Activated naive CD4-positive, alpha-beta T cell treated with anti-CD3 and anti-CD28 coated beads, Interleukin-2, amount 50 U/mL, for 24 hours (primary cell): ENCODE measurements around the gene NCOA3.
A peak's percentile ranks its signal among the peaks of the same experiment; 100 is the strongest.

Experiments
- H3K27ac Mint-ChIP-seq: one replicate; pipeline ENCODE4 v1.8.0; 2021; ENCODE audit warnings: mild to moderate bottlenecking, mixed read lengths
- H3K27me3 Mint-ChIP-seq: one replicate; pipeline ENCODE4 v1.8.0; 2021; ENCODE audit warnings: mixed read lengths
- H3K36me3 Mint-ChIP-seq: one replicate; pipeline ENCODE4 v1.8.0; 2021; ENCODE audit warnings: mixed read lengths
- H3K4me1 Mint-ChIP-seq: one replicate; pipeline ENCODE4 v1.8.0; 2021; ENCODE audit warnings: mixed read lengths
- H3K4me3 Mint-ChIP-seq: one replicate; pipeline ENCODE4 v1.8.0; 2021; ENCODE audit warnings: mild to moderate bottlenecking, mixed read lengths
- H3K9me3 Mint-ChIP-seq: one replicate; pipeline ENCODE4 v1.8.0; 2021; ENCODE audit warnings: mixed read lengths

Gene NCOA3

DNA sequence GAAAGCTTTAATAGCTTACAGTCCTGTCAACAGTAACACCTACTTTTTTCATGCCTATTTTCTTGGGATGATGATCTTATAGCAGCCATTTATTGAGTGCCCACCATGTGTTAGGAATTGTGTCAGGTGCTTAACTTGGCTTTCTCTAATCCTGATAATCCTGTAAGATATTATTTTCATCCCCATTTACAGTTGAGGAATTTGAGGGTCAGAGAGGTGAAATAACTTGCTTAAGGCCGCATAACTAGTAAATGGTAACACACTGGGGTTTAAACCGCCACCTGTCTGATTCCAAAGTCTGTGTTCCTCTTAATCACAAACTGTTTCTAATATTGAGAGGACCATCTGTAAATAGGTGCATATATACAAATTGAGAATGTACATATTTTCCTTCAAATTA is 55.5 kb downstream of the NCOA3 start:
- Mint-ChIP-seq H3K27me3 (no peaks in the 10 kb centered on the region), H3K4me3 (no peak overlapping the region), H3K36me3 (peaks cover 6% of the 10 kb centered on the region), H3K9me3 (no peaks in the 10 kb centered on the region), H3K4me1 (peaks cover 63% of the 10 kb centered on the region), H3K27ac (no peak overlapping the region)

DNA sequence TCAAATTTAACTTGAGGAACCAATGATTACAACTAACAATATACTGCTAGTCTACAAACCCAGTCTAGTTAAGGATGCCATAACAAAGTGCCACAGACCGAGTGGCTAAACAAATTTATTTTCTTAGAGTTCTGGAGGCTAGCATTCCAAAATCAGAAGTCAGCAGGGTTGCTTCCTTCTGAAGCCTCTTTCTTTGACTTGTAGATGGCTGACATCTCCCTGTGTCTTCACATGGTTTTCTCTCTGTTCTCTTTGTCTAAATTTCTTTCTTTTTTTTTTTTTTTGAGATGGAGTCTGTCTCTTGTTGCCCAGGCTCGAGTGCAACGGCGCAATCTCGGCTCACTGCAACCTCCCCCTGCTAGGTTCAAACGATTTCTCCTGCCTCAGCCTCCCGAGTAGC is 56.1 kb downstream of the NCOA3 start:
- Mint-ChIP-seq H3K27ac (no peak overlapping the region), H3K36me3 (peaks cover 8% of the 10 kb centered on the region), H3K4me1 (peaks cover 66% of the 10 kb centered on the region), H3K27me3 (no peaks in the 10 kb centered on the region), H3K9me3 (no peaks in the 10 kb centered on the region), H3K4me3 (no peak overlapping the region)

DNA sequence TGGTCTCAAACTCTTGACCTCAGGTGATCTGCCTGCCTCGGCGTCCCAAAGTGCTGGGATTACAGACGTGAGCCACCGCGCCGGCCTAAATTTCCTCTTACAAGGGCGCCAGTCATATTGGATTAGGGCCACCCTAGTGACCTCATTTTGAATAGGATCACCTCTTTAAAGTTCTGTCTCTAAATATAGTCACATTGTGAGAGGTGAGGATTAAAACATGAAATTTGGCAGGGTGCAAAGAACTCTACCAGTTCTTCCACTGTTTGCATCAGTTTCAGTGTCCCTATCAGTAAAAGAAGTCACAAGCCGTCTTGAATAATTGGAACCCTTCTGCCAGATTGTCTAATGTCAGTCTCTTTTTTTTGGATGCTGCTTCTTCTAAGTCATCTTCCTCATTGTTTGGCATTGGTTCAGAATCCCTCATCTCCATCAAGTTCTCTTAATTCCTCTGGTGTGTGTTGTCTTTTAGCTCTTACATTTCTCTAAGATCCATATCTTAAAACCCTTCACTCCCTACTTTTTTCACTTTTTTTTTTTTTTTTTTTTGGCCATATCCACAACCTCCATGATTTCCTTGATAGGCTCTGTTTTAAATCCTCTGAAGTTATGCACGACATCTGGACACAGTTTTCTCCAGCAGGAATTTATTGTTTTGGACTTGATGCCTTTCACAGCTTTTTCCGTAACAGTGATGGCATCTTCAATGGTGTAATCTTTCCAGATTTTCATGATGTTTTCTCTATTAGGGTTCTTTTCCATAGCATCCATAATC is 56.8 kb downstream of the NCOA3 start:
- H3K4me3 Mint-ChIP-seq: peak overlapping the region; percentile 11
- H3K27me3 Mint-ChIP-seq: no peaks in the 10 kb centered on the region
- H3K4me1 Mint-ChIP-seq: peaks cover 72% of the 10 kb centered on the region
- H3K27ac Mint-ChIP-seq: no peak overlapping the region
- no peaks in the 10 kb centered on the region for H3K9me3 Mint-ChIP-seq
- H3K36me3 Mint-ChIP-seq: peaks cover 8% of the 10 kb centered on the region

DNA sequence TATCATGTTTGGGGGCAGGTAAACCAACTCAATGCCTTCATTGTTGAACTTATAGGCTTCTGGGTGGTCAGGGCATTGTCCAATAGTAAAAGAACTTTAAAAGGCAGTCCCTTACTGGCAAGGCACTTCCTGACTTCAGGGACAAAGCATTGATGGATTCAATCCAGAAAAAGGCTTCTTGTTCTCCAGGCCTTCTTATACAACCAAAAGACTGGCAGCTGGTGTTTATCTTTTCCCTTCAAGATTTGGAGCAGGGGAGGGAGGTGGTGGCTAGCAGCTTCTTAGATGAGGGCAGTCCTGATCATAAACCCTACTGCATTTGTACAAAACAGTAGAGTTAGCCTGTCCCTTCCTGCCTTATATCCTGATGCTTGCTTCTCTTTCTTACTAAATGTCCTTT is 57.5 kb downstream of the NCOA3 start:
- Mint-ChIP-seq H3K4me1 (peaks cover 76% of the 10 kb centered on the region), H3K27ac (no peak overlapping the region), H3K36me3 (peaks cover 8% of the 10 kb centered on the region), H3K9me3 (no peaks in the 10 kb centered on the region), H3K4me3 (peak overlapping the region; percentile 27), H3K27me3 (no peaks in the 10 kb centered on the region)

DNA sequence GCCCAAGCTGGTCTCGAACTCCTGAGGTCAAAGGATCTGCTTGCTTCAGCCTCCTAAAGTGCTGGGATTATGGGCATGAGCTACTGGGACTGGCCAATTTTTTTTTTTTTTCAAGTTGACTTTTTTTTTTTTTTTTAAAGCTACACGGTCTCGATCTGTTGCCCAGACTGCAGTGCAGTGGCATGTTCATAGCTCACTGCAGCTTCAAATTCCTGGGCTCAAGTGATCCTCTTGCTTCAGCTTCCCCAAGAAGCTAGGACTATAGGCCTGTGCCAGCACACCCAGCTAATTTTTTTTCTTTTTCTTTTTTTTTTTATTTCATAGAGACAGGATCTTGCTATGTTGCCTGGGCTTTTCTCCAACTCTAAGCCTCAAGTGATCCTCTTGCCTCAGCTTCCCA is 59.5 kb downstream of the NCOA3 start:
- Mint-ChIP-seq H3K27ac (peak overlapping the region; percentile 65), H3K9me3 (no peaks in the 10 kb centered on the region), H3K4me1 (peaks cover 82% of the 10 kb centered on the region), H3K36me3 (peaks cover 7% of the 10 kb centered on the region), H3K4me3 (no peak overlapping the region), H3K27me3 (no peaks in the 10 kb centered on the region)

DNA sequence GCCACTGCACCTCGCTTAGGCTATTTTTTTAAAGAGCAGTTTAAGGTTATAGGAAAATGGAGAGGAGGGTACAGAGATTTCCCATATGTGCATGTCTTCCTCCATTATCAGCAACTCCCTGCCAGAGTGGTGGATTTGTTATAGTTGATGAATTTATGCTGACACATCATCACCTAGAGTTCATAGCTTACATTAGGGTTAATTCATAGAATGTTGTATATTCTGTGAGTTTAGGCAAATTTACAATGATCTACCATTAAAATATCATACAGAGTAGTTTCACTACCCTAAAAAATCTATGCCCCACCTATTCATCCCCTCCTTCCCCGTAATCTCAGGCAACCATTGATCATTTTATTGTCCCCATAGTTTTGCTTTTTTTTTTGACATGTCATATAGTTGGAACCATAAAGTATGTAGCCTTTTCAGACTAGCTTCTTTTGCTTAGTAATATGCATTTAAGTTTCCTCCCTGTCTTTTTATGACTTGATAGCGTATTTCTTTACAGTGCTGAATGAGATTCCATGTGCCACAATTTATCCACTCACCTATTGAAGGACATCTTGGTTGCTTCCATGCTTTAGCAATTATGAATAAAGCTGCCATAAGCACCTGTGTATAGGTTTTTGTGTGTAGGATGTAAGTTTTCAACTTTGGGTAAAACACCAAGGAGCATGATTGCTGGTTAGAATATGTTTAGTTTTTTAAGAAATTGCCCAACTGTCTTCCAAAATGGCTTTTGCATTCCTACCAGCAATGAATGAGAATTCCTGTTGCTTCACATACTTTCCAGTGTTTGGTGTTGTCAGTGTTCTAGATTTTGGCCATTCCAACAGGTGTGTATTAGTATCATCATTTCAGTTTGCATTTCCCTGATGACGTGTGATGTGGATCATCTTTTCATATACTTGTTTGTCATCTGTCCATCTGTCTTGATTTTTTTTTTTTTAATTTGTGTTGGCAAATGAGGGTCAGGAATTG is 60.2 kb downstream of the NCOA3 start:
- H3K27me3 Mint-ChIP-seq: no peaks in the 10 kb centered on the region
- H3K4me1 Mint-ChIP-seq: peaks cover 82% of the 10 kb centered on the region
- peak overlapping the region; percentile 65 for H3K27ac Mint-ChIP-seq
- no peak overlapping the region for H3K4me3 Mint-ChIP-seq
- no peaks in the 10 kb centered on the region for H3K9me3 Mint-ChIP-seq
- peaks cover 7% of the 10 kb centered on the region for H3K36me3 Mint-ChIP-seq

DNA sequence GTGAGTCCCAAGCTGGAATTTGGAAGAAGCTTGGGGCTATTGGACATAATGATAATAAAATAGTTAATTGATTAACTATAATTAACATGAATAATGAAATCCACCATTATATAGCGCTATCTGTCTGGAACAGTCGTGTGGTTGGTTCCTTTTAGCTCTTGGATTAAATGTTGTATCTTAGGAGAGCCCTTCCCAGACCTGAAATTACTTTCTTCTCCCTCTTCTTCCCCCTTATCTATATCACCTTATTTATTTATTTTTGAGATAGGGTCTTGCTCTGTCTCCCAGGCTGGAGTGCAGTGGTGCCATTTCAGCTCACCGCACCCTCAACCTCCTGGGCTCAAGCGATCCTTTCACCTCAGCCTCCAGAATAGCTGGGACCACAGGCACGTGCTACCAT is 64.6 kb downstream of the NCOA3 start:
- no peak overlapping the region for H3K4me3 Mint-ChIP-seq

DNA sequence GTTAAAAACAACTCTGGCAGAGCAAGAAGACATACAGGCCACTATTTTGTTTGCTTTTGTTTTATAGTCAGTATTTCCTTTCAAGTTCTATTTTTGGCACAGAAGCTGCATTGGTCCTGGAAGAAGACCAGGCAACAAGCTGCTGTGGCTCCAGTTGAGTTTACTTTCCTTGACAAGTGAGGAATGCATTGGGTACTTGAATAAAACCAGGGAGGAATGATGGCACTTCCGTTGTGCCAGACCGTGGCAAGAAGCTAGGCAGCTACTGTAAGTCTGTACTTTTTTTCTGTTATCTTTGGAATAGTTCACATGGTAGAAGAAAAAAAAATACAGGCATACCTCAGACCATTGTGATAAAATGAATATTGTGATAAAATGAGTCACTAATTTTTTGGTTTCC is 66.3 kb downstream of the NCOA3 start:
- peak overlapping the region; percentile 23 for H3K4me3 Mint-ChIP-seq
- no peaks in the 10 kb centered on the region for H3K27me3 Mint-ChIP-seq
- H3K9me3 Mint-ChIP-seq: no peaks in the 10 kb centered on the region
- peaks cover 70% of the 10 kb centered on the region for H3K4me1 Mint-ChIP-seq
- peak overlapping the region; percentile 51 for H3K27ac Mint-ChIP-seq
- H3K36me3 Mint-ChIP-seq: peaks cover 21% of the 10 kb centered on the region

More for the DNA sequence above, 64.6 kb downstream of the NCOA3 start:
- Mint-ChIP-seq H3K27ac (no peak overlapping the region), H3K4me1 (peaks cover 72% of the 10 kb centered on the region), H3K9me3 (no peaks in the 10 kb centered on the region), H3K27me3 (no peaks in the 10 kb centered on the region), H3K36me3 (peaks cover 17% of the 10 kb centered on the region)

DNA sequence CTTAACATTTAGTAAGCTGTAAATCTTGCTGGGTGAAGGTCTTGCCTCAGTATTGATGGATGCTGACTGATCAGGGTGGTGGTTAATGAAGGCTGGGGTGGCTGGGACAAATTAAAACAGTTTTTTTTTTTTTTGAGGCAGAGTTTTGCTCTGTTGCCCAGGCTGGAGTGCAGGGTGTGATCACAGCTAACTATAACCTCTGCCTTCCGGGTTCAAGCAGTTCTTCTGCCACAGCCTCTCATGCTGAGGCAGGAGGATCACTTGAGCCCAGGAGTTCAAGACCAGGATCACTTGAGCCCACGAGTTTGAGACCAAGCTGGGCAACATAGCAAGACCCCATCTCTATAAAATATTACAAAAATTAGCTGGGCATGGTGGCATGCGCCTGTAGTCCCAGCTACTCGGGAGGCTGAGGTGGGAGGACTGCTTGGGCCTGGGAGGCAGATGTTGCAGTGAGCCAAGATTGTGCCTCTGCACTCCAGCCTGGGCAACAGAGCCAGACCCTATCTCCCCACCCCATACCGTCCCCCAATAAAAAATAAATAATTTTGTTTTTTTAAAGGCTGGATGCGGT is 67.2 kb downstream of the NCOA3 start:
- peaks cover 21% of the 10 kb centered on the region for H3K36me3 Mint-ChIP-seq

DNA sequence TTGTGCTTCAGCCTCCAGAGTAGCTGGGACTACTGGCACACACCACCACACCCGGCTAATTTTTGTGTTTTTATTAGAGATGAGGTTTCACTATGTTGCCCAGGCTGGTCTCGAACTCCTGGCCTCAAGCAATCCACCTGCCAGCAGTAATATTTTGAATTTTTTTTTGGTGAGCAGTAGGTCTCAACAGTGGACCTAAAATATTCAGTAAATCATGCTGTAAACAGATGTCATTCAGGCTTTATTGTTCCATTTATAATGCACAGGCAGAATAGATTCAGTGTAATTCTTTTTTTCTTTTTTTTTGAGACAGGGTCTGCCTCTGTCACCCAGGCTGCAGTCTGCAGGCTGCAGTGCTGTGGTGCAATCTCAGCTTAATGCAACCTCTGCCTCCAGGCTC is 69.7 kb downstream of the NCOA3 start:
- peaks cover 74% of the 10 kb centered on the region for H3K4me1 Mint-ChIP-seq
- no peaks in the 10 kb centered on the region for H3K27me3 Mint-ChIP-seq
- no peak overlapping the region for H3K27ac Mint-ChIP-seq

More for the DNA sequence above, 67.2 kb downstream of the NCOA3 start:
- Mint-ChIP-seq H3K9me3 (no peaks in the 10 kb centered on the region), H3K27ac (no peak overlapping the region), H3K27me3 (no peaks in the 10 kb centered on the region), H3K4me1 (peaks cover 73% of the 10 kb centered on the region), H3K4me3 (no peak overlapping the region)

DNA sequence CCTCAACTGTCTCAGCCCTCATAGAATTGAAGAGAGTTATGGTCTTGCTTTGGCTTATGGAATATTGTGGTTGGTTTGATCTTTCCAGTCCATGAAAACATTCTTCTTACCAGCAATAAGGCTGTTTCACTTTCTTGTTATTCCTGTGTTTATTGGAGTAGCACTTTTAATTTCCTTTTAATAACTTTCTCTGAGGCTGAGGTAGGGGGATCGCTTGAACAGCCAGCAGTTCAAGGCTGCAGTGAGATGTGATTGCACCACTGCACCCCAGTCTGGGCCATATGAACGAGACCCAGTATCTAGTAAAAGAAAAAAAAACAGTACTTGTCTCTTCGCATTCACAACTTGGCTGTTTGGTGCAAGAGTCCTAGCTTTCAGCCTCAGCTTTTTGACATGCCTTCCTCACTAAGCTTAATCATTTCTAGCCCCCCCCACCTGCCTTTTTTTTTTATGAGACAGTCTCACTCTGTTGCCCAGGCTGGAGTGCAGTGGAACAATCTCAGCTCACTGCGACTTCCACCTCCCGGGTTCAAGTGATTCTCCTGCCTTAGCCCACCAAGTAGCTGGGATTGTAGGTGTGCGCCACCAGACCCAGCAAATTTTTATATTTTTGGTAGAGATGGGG is 70.5 kb downstream of the NCOA3 start:
- Mint-ChIP-seq H3K9me3 (no peaks in the 10 kb centered on the region), H3K27me3 (no peaks in the 10 kb centered on the region), H3K4me1 (peaks cover 75% of the 10 kb centered on the region), H3K27ac (peak overlapping the region; percentile 15), H3K4me3 (no peak overlapping the region), H3K36me3 (peaks cover 18% of the 10 kb centered on the region)

More for the DNA sequence above, 69.7 kb downstream of the NCOA3 start:
- Mint-ChIP-seq H3K9me3 (no peaks in the 10 kb centered on the region), H3K4me3 (no peak overlapping the region), H3K36me3 (peaks cover 18% of the 10 kb centered on the region)

DNA sequence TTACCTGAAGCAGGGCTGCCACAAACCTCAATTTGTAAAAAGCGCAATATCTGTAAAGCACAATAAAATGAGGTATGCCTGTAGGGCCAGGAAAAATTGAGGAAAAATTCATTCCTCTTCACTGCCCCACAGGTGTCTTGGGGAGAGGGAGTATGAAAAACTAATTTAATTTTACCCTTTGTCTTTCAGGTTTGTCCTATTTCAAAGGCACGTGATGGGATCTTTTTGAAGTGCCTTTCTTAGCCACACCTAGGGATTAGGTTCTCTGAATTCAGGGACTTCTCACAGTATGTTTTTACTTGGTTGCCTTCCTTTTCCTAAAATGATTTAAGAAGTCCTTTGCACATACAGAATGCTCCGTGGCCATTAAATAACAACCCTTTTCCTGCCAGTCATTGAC is 71.9 kb downstream of the NCOA3 start:
- Mint-ChIP-seq H3K27ac (peak overlapping the region; percentile 38), H3K4me3 (no peak overlapping the region), H3K4me1 (peaks cover 74% of the 10 kb centered on the region), H3K27me3 (no peaks in the 10 kb centered on the region), H3K9me3 (no peaks in the 10 kb centered on the region), H3K36me3 (peaks cover 15% of the 10 kb centered on the region)

DNA sequence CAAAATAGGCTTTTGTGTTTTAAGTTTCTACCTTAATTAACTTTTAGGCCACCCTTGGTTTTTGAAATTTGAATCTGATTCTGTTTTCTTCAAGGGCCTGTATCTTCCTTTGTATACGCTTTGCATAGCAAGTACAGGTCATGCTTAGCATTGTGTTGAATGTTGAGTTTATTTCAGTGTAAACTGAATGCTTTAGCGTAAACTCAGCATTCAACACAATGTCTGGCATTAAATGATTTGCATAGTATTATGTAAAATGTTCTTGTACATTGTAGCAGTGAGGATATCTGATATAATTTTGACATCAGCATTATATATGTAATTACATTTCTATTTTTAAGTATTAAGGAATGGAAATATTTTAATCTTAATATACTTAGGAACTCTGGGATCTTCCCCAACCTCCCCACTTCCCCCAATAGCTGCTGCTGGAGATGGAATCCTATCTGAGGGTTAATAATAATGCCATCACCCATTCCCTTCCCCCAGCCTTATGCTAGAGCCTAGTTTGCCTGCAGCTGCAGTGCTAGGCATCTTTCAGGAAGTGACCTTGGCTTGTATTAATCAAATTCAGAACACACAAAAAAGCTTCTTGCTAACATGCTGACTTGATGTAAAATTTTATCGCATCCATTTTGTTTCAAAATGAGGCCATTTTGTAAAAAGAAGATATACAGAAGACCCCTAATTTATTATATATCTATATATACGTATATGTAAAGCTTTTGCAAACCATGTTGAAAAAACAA is 73.1 kb downstream of the NCOA3 start:
- peaks cover 83% of the 10 kb centered on the region for H3K4me1 Mint-ChIP-seq
- H3K36me3 Mint-ChIP-seq: peaks cover 17% of the 10 kb centered on the region
- no peaks in the 10 kb centered on the region for H3K27me3 Mint-ChIP-seq
- no peak overlapping the region for H3K27ac Mint-ChIP-seq
- H3K4me3 Mint-ChIP-seq: no peak overlapping the region
- H3K9me3 Mint-ChIP-seq: no peaks in the 10 kb centered on the region

DNA sequence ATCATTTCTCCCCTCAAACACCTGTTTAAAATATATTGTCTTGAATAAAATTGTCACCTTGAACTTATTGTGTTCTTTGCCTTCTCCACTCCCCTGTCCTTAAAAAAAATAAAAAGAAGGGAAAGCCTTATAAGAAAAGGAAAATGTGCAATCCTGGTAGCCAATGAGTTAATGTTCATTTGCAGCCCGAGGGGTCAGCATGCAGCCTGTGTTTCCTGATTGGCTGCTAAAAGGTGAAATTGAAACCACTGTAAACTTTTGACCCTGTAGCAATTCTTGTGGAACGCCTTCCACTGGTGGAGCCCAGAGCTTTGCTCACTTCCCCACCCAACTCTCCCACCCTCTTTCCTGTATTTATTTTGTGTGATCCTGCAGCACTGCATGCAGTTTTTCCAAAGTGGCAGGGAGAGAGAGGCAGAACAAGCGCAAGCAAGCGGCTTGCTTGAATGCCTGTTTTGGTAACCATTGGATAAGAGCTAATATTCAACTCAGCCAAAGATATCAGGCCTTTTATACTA is 74.9 kb downstream of the NCOA3 start:
- Mint-ChIP-seq H3K36me3 (peaks cover 9% of the 10 kb centered on the region), H3K9me3 (no peaks in the 10 kb centered on the region), H3K4me3 (peak overlapping the region; percentile 55), H3K27me3 (no peaks in the 10 kb centered on the region), H3K27ac (no peak overlapping the region), H3K4me1 (peaks cover 92% of the 10 kb centered on the region)
